ENCODE results near the gene MIAT. TPM values are rescaled to one million over a fixed set of nuclear protein-coding genes. Genes with fewer than 3 reads are reported as not detected.

MIAT gene
- polyA plus RNA-seq, 1 donor = 0.13 TPM

- DNase-seq = no peak
Measured at GRCh38 chr22:26632422-26633155, 24.8 kb upstream of the MIAT start.

- no peak for DNase-seq
Measured at GRCh38 chr22:26634189-26634588, 23.2 kb upstream of the MIAT start.

- no peak for DNase-seq
Measured at GRCh38 chr22:26635117-26635516, 22.3 kb upstream of the MIAT start.

DNA sequence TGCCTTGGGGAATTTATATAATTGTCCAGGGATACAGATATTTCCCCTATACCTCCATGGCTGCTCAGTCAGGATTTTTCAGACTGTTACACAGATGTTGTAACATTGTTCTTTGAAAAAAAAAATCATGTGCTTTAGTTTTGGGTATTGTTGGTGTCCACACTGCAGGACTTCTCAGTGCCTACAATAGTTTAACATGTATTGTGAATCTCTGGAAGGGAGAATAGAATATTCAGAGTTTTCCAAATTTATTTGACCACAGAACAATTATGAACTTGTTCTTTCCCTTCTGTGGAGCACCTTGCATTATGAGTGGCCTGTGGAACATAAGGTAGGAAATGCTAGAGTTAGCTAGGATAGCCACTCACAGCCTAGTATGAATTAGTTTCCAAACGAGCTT, 21.1 kb upstream of the MIAT start:
- DNase-seq = no peak

GRCh38 chr22:26642465-26643417, 14.6 kb upstream of the MIAT start:
- DNase-seq = no peak

DNA sequence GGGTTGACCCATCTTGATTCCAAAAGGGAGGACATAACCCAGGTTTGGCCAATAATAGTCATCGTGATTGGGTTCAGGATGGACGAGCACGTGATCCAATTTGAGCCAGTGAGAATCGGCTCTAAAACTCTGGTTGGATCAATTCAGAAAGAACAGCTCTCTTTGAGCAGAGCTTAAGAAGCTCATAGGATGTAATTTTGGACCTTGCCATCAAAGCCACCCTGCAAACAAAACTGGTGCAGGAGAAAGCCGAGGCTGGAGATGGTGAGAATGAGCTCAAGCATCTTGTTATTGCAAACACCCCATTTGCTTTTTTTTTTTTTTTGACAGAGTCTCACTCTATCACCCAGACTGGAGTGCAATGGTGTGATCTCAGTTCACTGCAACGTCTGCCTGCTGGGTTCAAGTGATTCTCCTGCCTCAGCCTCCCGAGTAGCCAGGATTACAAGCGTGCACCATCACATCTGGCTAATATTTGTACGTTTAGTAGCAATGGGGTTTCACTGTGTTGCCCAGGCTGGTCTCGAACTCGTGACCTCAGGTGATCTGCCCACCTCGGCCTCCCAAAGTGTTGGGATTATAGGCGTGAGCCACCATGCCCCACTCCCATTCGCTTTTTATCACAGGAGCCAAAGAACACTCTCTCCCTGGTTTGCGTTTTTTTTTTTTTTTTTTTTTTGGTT, 13.8 kb upstream of the MIAT start:
- DNase-seq = no peak

DNA sequence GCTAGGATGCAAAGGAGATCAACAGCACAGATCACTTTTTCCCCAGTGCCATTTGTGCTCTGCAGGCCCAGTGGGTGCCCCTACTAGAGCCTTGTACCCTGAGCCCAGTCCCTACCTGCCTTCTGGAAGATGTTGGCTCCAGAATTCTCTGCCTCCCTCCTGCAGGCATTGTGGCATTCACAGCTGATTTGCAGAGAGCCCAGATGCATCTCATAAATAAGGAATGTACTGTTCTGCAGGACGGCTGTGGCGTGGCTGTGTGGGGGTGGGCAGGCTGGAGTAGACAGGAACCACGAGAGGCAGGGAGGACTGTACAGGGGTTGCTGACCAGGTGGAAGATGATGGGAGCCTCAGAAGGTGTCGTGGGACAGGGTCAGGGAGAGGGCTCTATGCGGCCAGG, 11.2 kb upstream of the MIAT start:
- no peak for DNase-seq

- no peak for DNase-seq
Measured at GRCh38 chr22:26648011-26648497, 9.3 kb upstream of the MIAT start.

- no peak for DNase-seq
Measured at GRCh38 chr22:26648528-26649388, 8.6 kb upstream of the MIAT start.

DNA sequence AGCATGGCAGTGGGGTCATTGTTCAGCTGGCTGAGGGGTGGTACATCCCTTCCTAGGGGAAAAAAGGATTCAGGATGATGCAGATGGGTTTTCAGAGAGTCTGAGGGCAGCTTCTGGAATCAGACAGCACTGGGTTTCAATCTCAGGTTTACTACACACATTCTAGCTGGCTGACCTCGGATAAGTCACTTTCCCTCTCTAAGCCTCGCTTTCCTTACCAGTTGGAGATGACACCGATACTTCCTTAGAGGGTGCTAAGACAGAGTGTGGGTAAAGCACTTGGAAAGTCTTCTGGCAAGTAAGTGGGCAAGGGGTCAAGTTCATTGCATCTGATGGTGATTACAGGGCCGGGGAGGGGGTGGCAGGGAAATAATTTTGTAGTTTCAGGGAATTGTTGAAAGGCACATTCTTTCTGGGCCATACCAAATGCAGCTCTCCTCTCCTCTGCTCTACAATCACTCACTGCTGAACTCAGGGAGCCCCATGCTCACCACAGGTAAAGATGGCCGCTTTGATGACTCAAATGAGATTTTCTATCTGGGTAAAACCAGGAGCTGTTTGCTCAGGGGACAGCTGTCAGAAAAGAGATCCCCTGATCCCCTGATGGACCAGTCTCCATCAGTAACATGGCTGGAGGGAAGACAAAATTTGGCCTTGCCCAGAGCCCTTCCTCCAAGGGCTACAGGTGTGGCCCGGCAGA, 6.5 kb upstream of the MIAT start:
- DNase-seq = no peak

GRCh38 chr22:26651815-26652214, 5.6 kb upstream of the MIAT start:
- DNase-seq = no peak

DNA sequence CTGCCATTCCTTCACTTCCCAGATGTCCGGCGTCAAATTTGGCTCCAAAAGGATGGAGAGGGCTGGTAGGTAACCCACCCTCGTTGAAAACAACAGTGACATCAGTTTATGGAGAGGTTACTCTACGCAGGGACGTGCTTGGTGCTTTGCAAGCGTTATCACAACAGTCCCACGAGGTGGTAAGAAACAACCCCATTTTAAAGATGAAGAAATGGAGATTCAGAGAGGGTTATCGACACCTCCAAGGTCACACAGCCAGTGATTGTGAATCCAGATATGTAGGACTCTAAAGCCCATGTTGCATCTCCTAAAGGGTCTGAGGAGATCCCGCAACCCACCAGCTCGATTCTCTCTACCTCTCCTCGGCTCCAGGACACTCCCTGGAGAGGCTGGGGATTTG, 773 bp downstream of the MIAT start:
- no peak for DNase-seq

DNA sequence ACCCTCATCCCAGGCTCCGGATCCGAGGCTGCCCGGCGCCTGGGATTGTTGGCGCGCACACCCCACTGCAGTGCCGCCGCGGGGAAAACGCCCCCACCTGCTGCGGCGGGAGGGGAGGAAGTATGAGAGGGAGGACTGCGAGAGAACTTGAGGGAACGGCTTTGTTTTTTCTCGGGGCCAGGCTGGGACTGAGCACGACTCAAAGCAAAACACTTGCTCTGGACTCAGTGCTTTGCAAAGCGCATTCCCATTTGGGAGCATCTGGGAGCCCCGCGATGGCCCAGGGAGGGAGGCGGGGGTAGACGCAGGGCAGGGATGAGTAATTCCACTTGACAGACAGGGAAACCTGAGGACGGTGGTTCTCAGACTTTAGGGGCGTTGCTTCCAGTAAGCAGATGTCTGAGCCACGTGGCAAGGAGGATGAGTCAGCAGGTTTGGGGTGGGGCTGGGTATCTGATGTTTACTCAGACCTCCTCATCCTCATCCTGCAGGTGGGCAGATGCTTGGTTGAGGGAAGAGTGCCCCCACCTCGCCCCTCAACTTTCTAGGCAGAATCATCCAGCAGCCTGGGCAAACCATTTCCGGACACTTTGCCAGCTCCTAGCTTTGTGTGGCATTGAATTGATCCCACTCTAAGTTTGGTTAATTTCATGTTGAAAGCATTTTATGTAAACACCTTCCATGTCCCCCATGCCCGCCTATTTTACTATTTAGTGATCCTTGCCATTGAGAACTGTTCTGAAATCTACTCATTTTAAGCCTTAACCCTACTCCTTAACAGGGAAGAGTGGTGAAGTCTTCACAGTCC, 1.5 kb downstream of the MIAT start:
- no peak for DNase-seq

DNA sequence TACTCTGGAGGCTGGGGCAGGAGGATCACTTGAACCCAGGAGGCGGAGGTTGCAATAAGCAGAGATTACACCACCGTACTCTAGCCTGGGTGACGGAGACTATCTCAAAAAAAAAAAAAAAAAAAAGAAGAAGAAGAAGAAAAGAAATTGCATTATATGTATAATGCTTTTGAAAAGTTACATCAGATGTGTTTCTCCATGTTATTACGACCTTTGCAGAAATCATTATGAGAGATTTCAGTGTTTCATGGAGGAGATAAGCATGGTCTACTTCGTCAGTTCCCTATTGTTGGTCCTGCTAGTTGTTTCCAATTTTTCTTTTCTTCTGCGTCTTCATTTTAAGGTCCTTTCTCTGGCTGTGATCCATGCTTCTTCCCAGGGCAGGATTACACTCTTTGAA, 3.0 kb downstream of the MIAT start:
- DNase-seq = no peak

DNA sequence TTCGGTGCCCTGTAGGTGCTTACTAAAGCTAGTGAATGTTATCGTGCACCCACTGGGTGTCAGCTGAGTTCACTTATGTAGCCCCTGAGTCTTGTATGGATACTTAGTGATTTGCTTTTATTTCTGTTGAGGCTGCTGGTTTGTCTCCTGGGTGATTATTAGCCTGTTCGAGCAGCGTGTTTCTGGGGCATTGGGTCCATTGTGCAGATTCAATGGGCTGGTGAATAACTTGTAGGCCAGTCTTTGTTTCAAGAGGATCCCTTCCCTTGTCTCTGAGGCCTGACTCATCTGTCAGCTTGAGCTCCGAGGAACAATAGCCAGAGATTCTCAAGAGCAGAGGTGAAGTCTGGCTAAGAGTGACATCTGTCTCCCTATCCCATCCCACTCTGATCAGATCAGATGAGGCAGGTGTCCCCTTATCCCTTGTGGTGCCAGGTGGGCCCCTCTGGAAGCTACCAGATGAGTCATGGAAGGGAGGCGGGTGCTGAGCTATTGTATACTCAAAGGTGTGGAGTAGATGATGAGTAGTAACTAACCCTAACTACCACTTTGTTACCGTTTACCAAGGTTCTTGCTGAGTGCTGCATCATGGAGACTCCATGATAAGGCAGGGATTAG, 3.7 kb downstream of the MIAT start:
- DNase-seq = no peak

DNA sequence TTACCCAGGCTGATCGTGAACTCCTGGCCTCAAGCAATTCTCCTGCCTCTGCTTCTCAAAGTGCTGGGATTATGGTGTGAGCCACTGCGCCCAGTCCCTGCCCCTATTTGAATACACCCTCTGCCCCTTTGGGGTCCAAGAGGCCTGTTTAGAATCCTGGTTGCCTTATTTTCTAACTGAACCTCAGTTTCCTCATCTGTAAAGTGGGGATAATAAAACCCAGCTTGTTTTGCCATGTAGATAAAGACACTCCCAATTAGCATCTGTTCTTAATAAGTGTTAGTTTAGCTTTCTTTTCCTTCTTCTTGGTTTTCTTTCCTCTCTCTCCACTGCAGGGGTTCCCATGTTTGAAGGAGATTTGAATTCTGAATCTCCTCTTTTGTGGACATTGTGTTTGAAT, 4.8 kb downstream of the MIAT start:
- DNase-seq = no peak

- DNase-seq = no peak
Measured at GRCh38 chr22:26663374-26663923, 6.1 kb downstream of the MIAT start.

GRCh38 chr22:26665813-26666231, 8.4 kb downstream of the MIAT start:
- DNase-seq = no peak

- no peak for DNase-seq
Measured at GRCh38 chr22:26667140-26667539, 9.8 kb downstream of the MIAT start.

DNA sequence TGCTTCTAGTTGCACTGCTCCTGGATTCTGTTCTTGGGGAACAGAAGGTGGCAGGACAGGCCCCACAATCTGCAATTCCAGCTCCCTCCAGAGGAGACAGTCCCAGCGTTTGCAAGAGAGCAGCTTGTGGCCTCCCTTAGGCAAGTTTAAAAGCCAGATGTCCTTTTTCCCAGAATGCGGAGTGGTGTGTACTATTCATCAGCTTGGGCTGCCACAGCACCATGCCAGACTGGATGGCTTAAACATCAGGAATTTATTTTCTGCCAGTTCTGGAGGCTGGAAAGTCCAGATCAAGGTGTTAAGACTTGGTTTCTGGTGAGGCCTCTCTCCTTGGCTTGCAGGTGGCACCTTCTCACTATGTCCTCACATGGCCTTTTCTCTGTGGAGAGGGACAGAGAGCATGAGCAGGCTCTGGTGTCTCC, 11.7 kb downstream of the MIAT start:
- no peak for DNase-seq
